Mucosa of gallbladder (tissue), 1 donor: Measurements from ENCODE around the gene BMI1. TPM values are rescaled to one million over a fixed set of nuclear protein-coding genes. Genes with fewer than 3 reads are reported as not detected.

ENCODE experiments used
- DNase-seq: peaks from one replicate; pipeline ENCODE4 v3.0.0-alpha.2; 2020; ENCODE audit warnings: low spot score
- total RNA-seq: library from RNA; stranded (reverse); gene quantifications from one replicate; pipeline ENCODE4 v1.2.1, GENCODE V29; 2021
- donor health status: DM: no; HTN: no; CAD: no.

Gene BMI1
- total RNA-seq, 1 donor from 2014 or later: 48.5 TPM

- DNase-seq: no peak
Observed at GRCh38 chr10:22367471-22367870, 46.6 kb downstream of the BMI1 start.

- DNase-seq: no peak
Observed at GRCh38 chr10:22368402-22368801, 47.5 kb downstream of the BMI1 start.

GRCh38 chr10:22368981-22369380 is 48.1 kb downstream of the BMI1 start:
- DNase-seq: no peak

- DNase-seq: no peak
Observed at GRCh38 chr10:22369434-22370072, 48.7 kb downstream of the BMI1 start.

GRCh38 chr10:22370320-22370719 is 49.4 kb downstream of the BMI1 start:
- no peak for DNase-seq

GRCh38 chr10:22372298-22372697 is 51.4 kb downstream of the BMI1 start:
- no peak for DNase-seq

GRCh38 chr10:22372917-22373316 is 52.0 kb downstream of the BMI1 start:
- DNase-seq: no peak

- no peak for DNase-seq
Observed at GRCh38 chr10:22374489-22375126, 53.7 kb downstream of the BMI1 start.

- no peak for DNase-seq
Observed at GRCh38 chr10:22379059-22379458, 58.2 kb downstream of the BMI1 start.

Other genes starting within 250 kb of the BMI1 start
- gene EBLN1, start 103.1 kb upstream of the BMI1 start, total RNA-seq: not detected
- 42.7 TPM for gene COMMD3, start 4.7 kb upstream of the BMI1 start, total RNA-seq
- 0.23 TPM for gene SPAG6, start 24.4 kb downstream of the BMI1 start, total RNA-seq